Measurements from ENCODE around the gene MINAR1. TPM values are rescaled to one million over a fixed set of nuclear protein-coding genes. Genes with fewer than 3 reads are reported as not detected.

Gene MINAR1
- total and polyA plus RNA-seq, 2 of the 13 experiments (the other 11 are each of a cell fraction or from before 2014, with no cell fraction given), result 0.15 to 0.16 TPM

DNA sequence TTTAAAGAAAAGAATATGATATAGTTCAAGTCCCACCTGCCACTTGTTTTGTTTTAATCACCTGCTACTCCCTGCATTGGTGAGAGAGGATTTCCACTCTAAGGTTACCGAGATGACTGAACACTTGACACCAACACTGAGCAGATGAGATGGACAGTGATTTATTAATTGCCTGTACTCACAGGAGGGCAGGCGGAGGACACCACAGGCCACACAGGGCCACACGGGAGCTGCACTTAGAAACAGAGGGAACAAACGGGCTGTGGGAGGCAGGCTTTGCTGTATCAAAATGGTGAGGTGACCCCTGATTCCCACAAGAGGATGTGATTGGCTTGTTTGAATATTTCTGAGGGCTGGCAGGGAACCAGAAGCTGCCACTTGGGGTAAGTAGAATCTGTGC lies 10.8 kb downstream of the MINAR1 start:
- FAIRE-seq (no peak), ATAC-seq (no peak), DNase-seq (ENCODE audit: low spot score) (no peak)
- Histone ChIP-seq H4K20me1 (ENCODE audit: insufficient read depth, low read length) (no peaks in the 10 kb centered on the region), H3K4me1 (ENCODE audit: insufficient read depth, low read length) (no peaks in the 10 kb centered on the region), H3K27ac (ENCODE audit: extremely low read length, insufficient read depth, low read length) (no peak overlapping the region), H3K9ac (ENCODE audit: insufficient read depth, low read depth, low read length) (no peak overlapping the region), H3K27me3 (ENCODE audit: control insufficient read depth in 1 of 2, insufficient read depth in 2 of 2, low read length in 2 of 2) (no peaks in the 10 kb centered on the region), H3K79me2 (ENCODE audit: insufficient read depth, low read length) (no peaks in the 10 kb centered on the region), H2AFZ (ENCODE audit: low read length) (no peak overlapping the region), H3K4me2 (ENCODE audit: low read depth, low read length) (no peak overlapping the region), H3K9me3 (ENCODE audit: low read length) (no peaks in the 10 kb centered on the region), H3K4me3 (replicated peaks in 1 of 3; ENCODE audit: insufficient read depth in 1 of 3, low read depth in 2 of 3, low read length in 3 of 3) (no peak overlapping the region), H3K36me3 (replicated peaks in 1 of 2; ENCODE audit: control insufficient read depth in 1 of 2, insufficient read depth in 2 of 2, low read length in 2 of 2) (no peaks in the 10 kb centered on the region)
- WGBS (ENCODE audit: low lambda C conversion rate), result 27% methylated on average over 4 of the region's 4 CpGs
- TF ChIP-seq, protein P1, sequence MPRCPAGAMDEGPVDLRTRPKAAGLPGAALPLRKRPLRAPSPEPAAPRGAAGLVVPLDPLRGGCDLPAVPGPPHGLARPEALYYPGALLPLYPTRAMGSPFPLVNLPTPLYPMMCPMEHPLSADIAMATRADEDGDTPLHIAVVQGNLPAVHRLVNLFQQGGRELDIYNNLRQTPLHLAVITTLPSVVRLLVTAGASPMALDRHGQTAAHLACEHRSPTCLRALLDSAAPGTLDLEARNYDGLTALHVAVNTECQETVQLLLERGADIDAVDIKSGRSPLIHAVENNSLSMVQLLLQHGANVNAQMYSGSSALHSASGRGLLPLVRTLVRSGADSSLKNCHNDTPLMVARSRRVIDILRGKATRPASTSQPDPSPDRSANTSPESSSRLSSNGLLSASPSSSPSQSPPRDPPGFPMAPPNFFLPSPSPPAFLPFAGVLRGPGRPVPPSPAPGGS (CRISPR knock-in tag; IDR thresholded peaks at IDR 0.05), result no peak
- TF ChIP-seq ZFYVE20 (CRISPR knock-in tag; IDR thresholded peaks at IDR 0.05; ENCODE audit: borderline replicate concordance, low read depth) (no peak), ZNF225 (CRISPR knock-in tag; IDR thresholded peaks at IDR 0.05) (no peak), MAF1 (CRISPR knock-in tag; IDR thresholded peaks at IDR 0.05; ENCODE audit: borderline replicate concordance) (no peak), LCORL (IDR thresholded peaks at IDR 0.05) (no peak), LCORL (CRISPR knock-in tag; IDR thresholded peaks at IDR 0.05) (no peak), ZNF552 (CRISPR knock-in tag; IDR thresholded peaks at IDR 0.05; ENCODE audit: borderline replicate concordance) (no peak)
- TF ChIP-seq, protein P2, sequence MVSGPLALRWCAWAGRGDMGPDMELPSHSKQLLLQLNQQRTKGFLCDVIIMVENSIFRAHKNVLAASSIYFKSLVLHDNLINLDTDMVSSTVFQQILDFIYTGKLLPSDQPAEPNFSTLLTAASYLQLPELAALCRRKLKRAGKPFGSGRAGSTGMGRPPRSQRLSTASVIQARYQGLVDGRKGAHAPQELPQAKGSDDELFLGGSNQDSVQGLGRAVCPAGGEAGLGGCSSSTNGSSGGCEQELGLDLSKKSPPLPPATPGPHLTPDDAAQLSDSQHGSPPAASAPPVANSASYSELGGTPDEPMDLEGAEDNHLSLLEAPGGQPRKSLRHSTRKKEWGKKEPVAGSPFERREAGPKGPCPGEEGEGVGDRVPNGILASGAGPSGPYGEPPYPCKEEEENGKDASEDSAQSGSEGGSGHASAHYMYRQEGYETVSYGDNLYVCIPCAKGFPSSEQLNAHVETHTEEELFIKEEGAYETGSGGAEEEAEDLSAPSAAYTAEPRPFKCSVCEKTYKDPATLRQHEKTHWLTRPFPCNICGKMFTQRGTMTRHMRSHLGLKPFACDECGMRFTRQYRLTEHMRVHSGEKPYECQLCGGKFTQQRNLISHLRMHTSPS (CRISPR knock-in tag; IDR thresholded peaks at IDR 0.05; ENCODE audit: low read depth), result no peak
- in situ Hi-C loops (cut with HindIII; ENCODE audit: extremely low pct_ligation_motif_present, low pct_unique_long_range_greater_than_20kb), result no loop called here
- CTCF ChIA-PET (ENCODE audit: low intra/inter-chr PET ratio, low total read pairs), result no interaction called here
- POLR2A ChIA-PET, result no interaction called here
- intact Hi-C loops (cut with micrococcal nuclease; ENCODE audit: unreplicated experiment), result no loop called here
- no TSS peak for BruUV-seq (replicated peaks)
